Measurements from ENCODE around the gene SCEL.

- no peak for TF ChIP-seq MAX (IDR thresholded peaks at IDR 0.05)
- no peak for TF ChIP-seq EP300 (IDR thresholded peaks at IDR 0.05)
- no peak for TF ChIP-seq CTCF (IDR thresholded peaks at IDR 0.05)
- no peak for TF ChIP-seq SREBF2 (IDR thresholded peaks at IDR 0.05)
- no peak for TF ChIP-seq POLR2A (IDR thresholded peaks at IDR 0.05; ENCODE audit: low read length)
- no peak for TF ChIP-seq MAFK (IDR thresholded peaks at IDR 0.05; ENCODE audit: partially characterized antibody)
Measured at GRCh38 chr13:77555246-77555645, 19.7 kb downstream of the SCEL start.
